OCI-LY7 (cell line): ENCODE data around the gene DGCR2. TPM values are rescaled to one million over a fixed set of nuclear protein-coding genes. Genes with fewer than 3 reads are reported as not detected.
A peak's percentile ranks its signal among the peaks of the same experiment; 100 is the strongest.
"Not testable (repeated sequence)": the region's sequence is repeated elsewhere in the genome, so short reads cannot be mapped to it uniquely, and the experiment has no call there.

Experiments used
- BruUV-seq: library from RNA; stranded (reverse); fragments of 400-500 nt; replicated peaks from 2 replicates; lab custom pipeline; 2021; lab: Mats Ljungman, UMichigan
- CTCF ChIA-PET: fragments of 300-600 bp; sonication (Branson Sonifier 250); formaldehyde crosslinking; loops from one replicate; lab custom pipeline; 2022; ENCODE audit warnings: antibody characterized with exemption; ENCODE audit not compliant: unreplicated experiment; lab: Charles Lee
- POLR2A ChIA-PET: fragments of 300-600 bp; sonication (Branson Sonifier 250); formaldehyde crosslinking; loops from one replicate; lab custom pipeline; 2022; ENCODE audit warnings: antibody characterized with exemption; lab: Charles Lee
- DNase-seq: peaks from one replicate; pipeline ENCODE4 v3.0.0-alpha.2; 2015; ENCODE audit warnings: low spot score
- H2AFZ ChIP-seq: fragments of 200-600 bp; sonication (generic), shearing (Covaris generic); 2 replicates; pipeline ENCODE4 v1.6.1; 2014; ENCODE audit warnings: mild to moderate bottlenecking, antibody characterized with exemption, low read length, moderate library complexity
- H3K27ac ChIP-seq: fragments of 200-600 bp; sonication (generic); 2 replicates; pipeline ENCODE4 v1.5.1; 2014; ENCODE audit warnings: mixed run types, low read depth, mild to moderate bottlenecking, moderate library complexity, low read length, inconsistent platforms; ENCODE audit not compliant: poor library complexity, severe bottlenecking
- H3K36me3 ChIP-seq: fragments of 200-600 bp; sonication (generic); 2 replicates; pipeline ENCODE4 v1.6.1; 2014; ENCODE audit warnings: mild to moderate bottlenecking, antibody characterized with exemption, low read length, moderate library complexity, mixed read lengths; ENCODE audit not compliant: insufficient read depth
- H3K4me1 ChIP-seq: fragments of 200-600 bp; sonication (generic); 2 replicates; pipeline ENCODE4 v1.5.1; 2014; ENCODE audit warnings: mild to moderate bottlenecking, low read length; ENCODE audit not compliant: insufficient read depth, poor library complexity, severe bottlenecking
- H3K4me2 ChIP-seq: fragments of 200-600 bp; sonication (generic); 2 replicates; pipeline ENCODE4 v1.6.1; 2014; ENCODE audit warnings: mild to moderate bottlenecking, low read length
- H3K4me3 ChIP-seq: fragments of 200-600 bp; sonication (generic); 2 replicates; pipeline ENCODE4 v1.5.1; 2014; ENCODE audit warnings: mild to moderate bottlenecking, low read depth, low read length; ENCODE audit not compliant: poor library complexity, severe bottlenecking
- H3K79me2 ChIP-seq: fragments of 200-600 bp; sonication (generic); 2 replicates; pipeline ENCODE4 v1.6.1; 2016; ENCODE audit warnings: low read depth, mild to moderate bottlenecking, low read length, moderate library complexity, mixed read lengths; ENCODE audit not compliant: insufficient read depth
- H3K9me2 ChIP-seq: fragments of 200-600 bp; sonication (generic); 2 replicates; pipeline ENCODE4 v1.6.1; 2016; ENCODE audit warnings: mild to moderate bottlenecking, low read length, mixed read lengths; ENCODE audit not compliant: insufficient read depth
- H3K9me3 ChIP-seq: fragments of 200-600 bp; sonication (generic); 2 replicates; pipeline ENCODE4 v1.6.1; 2014; ENCODE audit warnings: mild to moderate bottlenecking, mixed run types, low read length, mixed read lengths
- H4K20me1 ChIP-seq: fragments of 200-600 bp; sonication (generic); 2 replicates; pipeline ENCODE4 v1.6.1; 2014; ENCODE audit warnings: mild to moderate bottlenecking, antibody characterized with exemption, low read length, moderate library complexity, mixed read lengths; ENCODE audit not compliant: insufficient read depth
- CTCF ChIP-seq: fragments of 200-600 bp; sonication (generic); conservative IDR thresholded peaks from 2 replicates; pipeline ENCODE4 v1.5.1; 2014; ENCODE audit warnings: mild to moderate bottlenecking, antibody characterized with exemption, low read length, moderate library complexity, mixed read lengths
- EZH2phosphoT487 ChIP-seq: fragments of 200-600 bp; sonication (generic); IDR thresholded peaks from 2 replicates; pipeline ENCODE4 v1.6.1; 2018; ENCODE audit warnings: low read depth, borderline replicate concordance, mild to moderate bottlenecking, mixed run types, antibody characterized with exemption, low read length, moderate library complexity, mixed read lengths
- intact Hi-C: fragments of 100-400 bp; cut with micrococcal nuclease; formaldehyde crosslinking; loops from one replicate; pipeline ENCODE4 v1.10.0; 2022; ENCODE audit not compliant: unreplicated experiment
- total RNA-seq, 2 experiments: library from RNA; depleted of rRNA in 1 of 2; stranded (reverse); fragments of >200 nt in 1 of 2; shearing (Covaris generic) in 1 of 2; gene quantifications; 2 replicates each; pipeline ENCODE4 v1.2.3, GENCODE V29; 2014 to 2022

Gene DGCR2
- total RNA-seq, 2 experiments from 2014 or later: 27.6 to 29.7 TPM

DNA sequence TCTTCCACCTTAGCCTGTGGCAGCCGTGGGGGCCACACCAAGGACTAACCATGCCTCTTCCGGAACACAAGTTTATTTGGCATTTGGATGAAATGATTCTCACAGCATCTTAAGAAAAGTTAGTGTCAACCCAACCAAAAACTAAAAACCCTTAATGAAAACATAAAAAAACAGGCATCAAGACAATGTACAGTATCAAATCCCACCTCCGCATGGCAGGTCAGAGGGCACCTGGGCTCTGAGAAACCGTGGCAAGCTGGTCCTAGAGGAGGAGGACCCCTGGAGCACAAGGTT, 86.0 kb downstream of the DGCR2 start:
- no peak overlapping the region for H3K4me2 ChIP-seq
- intact Hi-C loops: loop anchor here (2.0 kb wide), 1 partner anchor 49 kb away; no protein-coding TSS in a partner anchor
- H3K9me2 ChIP-seq: no peaks in the 10 kb centered on the region
- no peak overlapping the region for H3K4me3 ChIP-seq
- no TSS peak for BruUV-seq
- H3K9me3 ChIP-seq: no peaks in the 10 kb centered on the region
- H3K27ac ChIP-seq: no peak overlapping the region
- TF ChIP-seq EZH2phosphoT487 (no peak), CTCF (0 out of 2 replicates have a peak, but pooled peaks have one; percentile 21)
- no peak for DNase-seq
- ChIA-PET POLR2A (no interaction called here), CTCF (interaction anchor here (0.8 kb wide), 1 partner anchor 9 kb away, joined by 3 read pairs; no protein-coding TSS in a partner anchor)
- H3K36me3 ChIP-seq: peaks cover 4% of the 10 kb centered on the region; the same call in 1 of the 2 replicates
- no peaks in the 10 kb centered on the region for H4K20me1 ChIP-seq
- no peak overlapping the region for H2AFZ ChIP-seq
- H3K79me2 ChIP-seq: no peaks in the 10 kb centered on the region
- no peaks in the 10 kb centered on the region for H3K4me1 ChIP-seq

- TF ChIP-seq EZH2phosphoT487 (no peak), CTCF (0 out of 2 replicates have a peak, but pooled peaks have one; percentile 33)
- Histone ChIP-seq H2AFZ (no peak overlapping the region), H3K9me3 (no peaks in the 10 kb centered on the region), H3K4me1 (no peaks in the 10 kb centered on the region), H3K9me2 (no peaks in the 10 kb centered on the region), H3K4me2 (no peak overlapping the region), H3K4me3 (no peak overlapping the region), H4K20me1 (no peaks in the 10 kb centered on the region), H3K79me2 (no peaks in the 10 kb centered on the region), H3K27ac (no peak overlapping the region), H3K36me3 (peaks cover 3% of the 10 kb centered on the region; the same call in 1 of the 2 replicates)
- POLR2A ChIA-PET: no interaction called here
- CTCF ChIA-PET: interaction anchor here (0.8 kb wide), 1 partner anchor 9 kb away, joined by 3 read pairs; no protein-coding TSS in a partner anchor
- peak; percentile 18 for DNase-seq
- intact Hi-C loops: loop anchor here (2.0 kb wide), 1 partner anchor 49 kb away; no protein-coding TSS in a partner anchor
- BruUV-seq: no TSS peak
These were observed 86.6 kb downstream of the DGCR2 start for GRCh38 chr22:19035474-19036228.

- H3K9me3 ChIP-seq, H3K9me2 ChIP-seq, H3K36me3 ChIP-seq, H3K4me1 ChIP-seq, DNase-seq, CTCF ChIA-PET, H2AFZ ChIP-seq, H3K4me3 ChIP-seq, H3K4me2 ChIP-seq, H4K20me1 ChIP-seq, intact Hi-C loops, H3K79me2 ChIP-seq, BruUV-seq, POLR2A ChIA-PET, H3K27ac ChIP-seq: not testable (repeated sequence)
These were observed 87.1 kb downstream of the DGCR2 start for GRCh38 chr22:19035126-19035473.

DNA sequence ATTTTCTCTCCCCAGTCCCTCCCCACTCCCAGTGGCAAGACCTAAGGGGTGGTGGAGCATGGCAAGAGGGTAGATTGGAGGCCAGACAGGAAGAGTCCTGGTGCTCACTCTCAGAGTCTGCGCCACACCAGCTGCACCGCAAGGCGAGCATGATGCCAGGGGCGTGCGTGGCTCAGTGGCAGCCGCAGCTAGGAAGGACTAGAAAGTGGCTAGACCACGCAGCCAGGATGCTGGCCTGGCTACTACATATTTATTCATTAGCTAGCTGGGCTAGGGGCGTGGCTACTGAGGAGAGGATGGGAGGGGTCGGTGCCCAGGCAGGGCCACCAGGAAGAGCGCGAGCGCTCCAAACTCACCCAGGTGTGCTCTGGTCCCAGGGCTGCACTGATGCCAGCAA, 87.5 kb downstream of the DGCR2 start:
- H4K20me1 ChIP-seq, BruUV-seq, H2AFZ ChIP-seq, H3K9me3 ChIP-seq, DNase-seq, H3K79me2 ChIP-seq, H3K36me3 ChIP-seq, intact Hi-C loops, H3K4me1 ChIP-seq, H3K9me2 ChIP-seq, H3K4me3 ChIP-seq, H3K4me2 ChIP-seq, CTCF ChIA-PET, POLR2A ChIA-PET, H3K27ac ChIP-seq: not testable (repeated sequence)

GRCh38 chr22:19034031-19034723, 88.0 kb downstream of the DGCR2 start:
- CTCF ChIA-PET, POLR2A ChIA-PET, H2AFZ ChIP-seq, H3K79me2 ChIP-seq, intact Hi-C loops, H3K27ac ChIP-seq, H3K9me3 ChIP-seq, H3K4me3 ChIP-seq, H4K20me1 ChIP-seq, H3K4me1 ChIP-seq, BruUV-seq, DNase-seq, H3K4me2 ChIP-seq, H3K36me3 ChIP-seq, H3K9me2 ChIP-seq: not testable (repeated sequence)
